Measurements from ENCODE around the gene SENP7. TPM values are rescaled to one million over a fixed set of nuclear protein-coding genes. Genes with fewer than 3 reads are reported as not detected.

Gene SENP7
- polyA plus RNA-seq, 1 of the 3 experiments (the other 2 are of a cell fraction), result 2.7 TPM

DNA sequence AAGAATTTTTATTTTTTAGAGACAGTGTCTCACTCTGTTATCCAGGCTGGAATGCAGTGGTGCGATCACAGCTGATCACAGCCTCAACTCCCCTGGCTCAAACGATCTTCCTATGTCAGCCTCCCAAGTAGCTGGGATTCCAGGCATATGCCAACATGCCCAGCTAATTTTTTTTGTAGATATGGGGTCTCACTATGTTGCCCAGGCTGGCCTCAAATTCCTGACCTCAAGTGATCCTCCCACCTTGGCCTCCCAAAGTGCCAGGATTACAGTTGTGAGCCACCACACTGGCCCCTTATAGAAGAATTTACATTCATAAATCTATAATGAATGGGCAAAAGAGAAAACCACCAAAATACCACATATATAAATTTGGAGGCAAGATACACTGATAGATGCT lies 15.2 kb downstream of the SENP7 start:
- DNase-seq, result no peak
- Histone ChIP-seq H4K20me1 (ENCODE audit: insufficient read depth) (no peaks in the 10 kb centered on the region), H2AFZ (ENCODE audit: low read depth) (no peak overlapping the region), H3K4me3 (ENCODE audit: low read depth in 2 of 2, low read length in 1 of 2) (no peak overlapping the region), H3K27ac (ENCODE audit: low read depth in 2 of 2, low read length in 1 of 2) (no peak overlapping the region), H3K9me2 (no peaks in the 10 kb centered on the region), H3K79me2 (ENCODE audit: insufficient read depth) (peaks cover 10% of the 10 kb centered on the region), H3K9ac (no peak overlapping the region), H3K27me3 (ENCODE audit: insufficient read depth) (no peaks in the 10 kb centered on the region), H3K9me3 (no peaks in the 10 kb centered on the region), H3K36me3 (replicated peaks in 1 of 2; ENCODE audit: control insufficient read depth in 1 of 2, insufficient read depth in 2 of 2, low read length in 1 of 2) (peaks cover 0 to 14% of the 10 kb centered on the region in 2 experiments), H3K4me2 (no peak overlapping the region), H3F3A (replicated peaks; ENCODE audit: insufficient read depth) (no peaks in the 10 kb centered on the region), H3K4me1 (ENCODE audit: control insufficient read depth in 1 of 2, insufficient read depth in 2 of 2, low read depth in 1 of 2, low read length in 1 of 2) (no peaks in the 10 kb centered on the region)
- POLR2A ChIA-PET, result no interaction called here
- TF ChIP-seq TEAD4 (IDR thresholded peaks at IDR 0.05; ENCODE audit: borderline replicate concordance, insufficient read depth) (no peak), TAF1 (IDR thresholded peaks at IDR 0.05; ENCODE audit: borderline replicate concordance, low read depth, low read length) (no peak), SIN3A (IDR thresholded peaks at IDR 0.05; ENCODE audit: borderline replicate concordance, low read depth, low read length) (no peak), TCF12 (IDR thresholded peaks at IDR 0.05) (no peak), ELF1 (IDR thresholded peaks at IDR 0.05) (no peak), JUND (IDR thresholded peaks at IDR 0.05) (no peak), RXRA (IDR thresholded peaks at IDR 0.05; ENCODE audit: borderline replicate concordance, low read depth) (no peak)
- TF ChIP-seq, protein P1, sequence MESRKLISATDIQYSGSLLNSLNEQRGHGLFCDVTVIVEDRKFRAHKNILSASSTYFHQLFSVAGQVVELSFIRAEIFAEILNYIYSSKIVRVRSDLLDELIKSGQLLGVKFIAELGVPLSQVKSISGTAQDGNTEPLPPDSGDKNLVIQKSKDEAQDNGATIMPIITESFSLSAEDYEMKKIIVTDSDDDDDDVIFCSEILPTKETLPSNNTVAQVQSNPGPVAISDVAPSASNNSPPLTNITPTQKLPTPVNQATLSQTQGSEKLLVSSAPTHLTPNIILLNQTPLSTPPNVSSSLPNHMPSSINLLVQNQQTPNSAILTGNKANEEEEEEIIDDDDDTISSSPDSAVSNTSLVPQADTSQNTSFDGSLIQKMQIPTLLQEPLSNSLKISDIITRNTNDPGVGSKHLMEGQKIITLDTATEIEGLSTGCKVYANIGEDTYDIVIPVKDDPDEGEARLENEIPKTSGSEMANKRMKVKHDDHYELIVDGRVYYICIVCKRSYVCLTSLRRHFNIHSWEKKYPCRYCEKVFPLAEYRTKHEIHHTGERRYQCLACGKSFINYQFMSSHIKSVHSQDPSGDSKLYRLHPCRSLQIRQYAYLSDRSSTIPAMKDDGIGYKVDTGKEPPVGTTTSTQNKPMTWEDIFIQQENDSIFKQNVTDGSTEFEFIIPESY (IDR thresholded peaks at IDR 0.05; ENCODE audit: borderline replicate concordance, low read depth), result no peak
- WGBS (ENCODE audit: low lambda C conversion rate), result 85% methylated on average over 2 of the region's 2 CpGs
- CTCF ChIA-PET, result no interaction called here

DNA sequence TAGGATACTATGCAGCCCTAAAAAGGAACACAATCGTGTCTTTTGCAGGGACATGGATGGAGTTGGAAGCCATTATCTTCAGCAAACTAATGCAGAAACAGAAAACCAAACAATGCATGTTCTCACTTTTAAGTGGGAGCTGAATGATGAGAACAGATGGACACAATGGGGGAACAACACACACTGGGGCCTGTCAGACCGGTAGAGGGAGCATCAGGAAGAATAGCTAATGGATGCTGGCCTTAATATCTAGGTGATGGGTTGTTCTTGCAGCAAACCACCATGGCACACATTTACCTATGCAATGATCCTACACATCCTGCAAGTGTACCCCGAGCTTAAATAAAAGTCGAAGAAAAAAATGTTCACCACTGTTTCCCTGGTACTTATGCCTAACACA lies 17.5 kb downstream of the SENP7 start:
- no peaks in the 10 kb centered on the region for H4K20me1 ChIP-seq (ENCODE audit: insufficient read depth)
- no peak overlapping the region for H2AFZ ChIP-seq (ENCODE audit: low read depth)
- DNase-seq, result no peak
- ChIA-PET CTCF (no interaction called here), POLR2A (no interaction called here)
- no peaks in the 10 kb centered on the region for H3K4me1 ChIP-seq (ENCODE audit: control insufficient read depth in 1 of 2, insufficient read depth in 2 of 2, low read depth in 1 of 2, low read length in 1 of 2)
- H3K27ac ChIP-seq (ENCODE audit: low read depth in 2 of 2, low read length in 1 of 2), result no peak overlapping the region
- no peaks in the 10 kb centered on the region for H3K9me3 ChIP-seq
- no peak overlapping the region for H3K4me2 ChIP-seq
- TF ChIP-seq ELF1 (IDR thresholded peaks at IDR 0.05) (no peak), SIN3A (IDR thresholded peaks at IDR 0.05; ENCODE audit: borderline replicate concordance, low read depth, low read length) (no peak), MEF2A (IDR thresholded peaks at IDR 0.05; ENCODE audit: borderline replicate concordance, low read depth) (no peak), GATA2 (CRISPR knock-in tag; IDR thresholded peaks at IDR 0.05) (no peak), YY1 (IDR thresholded peaks at IDR 0.05; ENCODE audit: low read depth) (no peak), CHD2 (IDR thresholded peaks at IDR 0.05; ENCODE audit: low read length, partially characterized antibody) (no peak), SMC3 (IDR thresholded peaks at IDR 0.05; ENCODE audit: low read depth, low read length) (no peak), RCOR1 (IDR thresholded peaks at IDR 0.05; ENCODE audit: low read length) (no peak)
- TF ChIP-seq, protein P2, sequence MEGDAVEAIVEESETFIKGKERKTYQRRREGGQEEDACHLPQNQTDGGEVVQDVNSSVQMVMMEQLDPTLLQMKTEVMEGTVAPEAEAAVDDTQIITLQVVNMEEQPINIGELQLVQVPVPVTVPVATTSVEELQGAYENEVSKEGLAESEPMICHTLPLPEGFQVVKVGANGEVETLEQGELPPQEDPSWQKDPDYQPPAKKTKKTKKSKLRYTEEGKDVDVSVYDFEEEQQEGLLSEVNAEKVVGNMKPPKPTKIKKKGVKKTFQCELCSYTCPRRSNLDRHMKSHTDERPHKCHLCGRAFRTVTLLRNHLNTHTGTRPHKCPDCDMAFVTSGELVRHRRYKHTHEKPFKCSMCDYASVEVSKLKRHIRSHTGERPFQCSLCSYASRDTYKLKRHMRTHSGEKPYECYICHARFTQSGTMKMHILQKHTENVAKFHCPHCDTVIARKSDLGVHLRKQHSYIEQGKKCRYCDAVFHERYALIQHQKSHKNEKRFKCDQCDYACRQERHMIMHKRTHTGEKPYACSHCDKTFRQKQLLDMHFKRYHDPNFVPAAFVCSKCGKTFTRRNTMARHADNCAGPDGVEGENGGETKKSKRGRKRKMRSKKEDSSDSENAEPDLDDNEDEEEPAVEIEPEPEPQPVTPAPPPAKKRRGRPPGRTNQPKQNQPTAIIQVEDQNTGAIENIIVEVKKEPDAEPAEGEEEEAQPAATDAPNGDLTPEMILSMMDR (IDR thresholded peaks at IDR 0.05), result no peak
- TF ChIP-seq, protein P3, sequence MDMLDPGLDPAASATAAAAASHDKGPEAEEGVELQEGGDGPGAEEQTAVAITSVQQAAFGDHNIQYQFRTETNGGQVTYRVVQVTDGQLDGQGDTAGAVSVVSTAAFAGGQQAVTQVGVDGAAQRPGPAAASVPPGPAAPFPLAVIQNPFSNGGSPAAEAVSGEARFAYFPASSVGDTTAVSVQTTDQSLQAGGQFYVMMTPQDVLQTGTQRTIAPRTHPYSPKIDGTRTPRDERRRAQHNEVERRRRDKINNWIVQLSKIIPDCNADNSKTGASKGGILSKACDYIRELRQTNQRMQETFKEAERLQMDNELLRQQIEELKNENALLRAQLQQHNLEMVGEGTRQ (IDR thresholded peaks at IDR 0.05; ENCODE audit: borderline replicate concordance, low read depth, low read length), result no peak
- 82% methylated on average over 4 of the region's 4 CpGs for WGBS (ENCODE audit: low lambda C conversion rate)
- H3K79me2 ChIP-seq (ENCODE audit: insufficient read depth), result peaks cover 10% of the 10 kb centered on the region
- no peaks in the 10 kb centered on the region for H3K9me2 ChIP-seq
- H3F3A ChIP-seq (replicated peaks; ENCODE audit: insufficient read depth), result peaks cover 3% of the 10 kb centered on the region
- no peak overlapping the region for H3K9ac ChIP-seq
- peaks cover 0 to 19% of the 10 kb centered on the region in 2 experiments for H3K36me3 ChIP-seq (replicated peaks in 1 of 2; ENCODE audit: control insufficient read depth in 1 of 2, insufficient read depth in 2 of 2, low read length in 1 of 2)
- no peak overlapping the region for H3K4me3 ChIP-seq (ENCODE audit: low read depth in 2 of 2, low read length in 1 of 2)
- no peaks in the 10 kb centered on the region for H3K27me3 ChIP-seq (ENCODE audit: insufficient read depth)

Measured in SK-N-SH (cell line).